LHCN-M2 (cell line): Measurements from ENCODE around the gene TMEM200C. TPM values are rescaled to one million over a fixed set of nuclear protein-coding genes. Genes with fewer than 3 reads are reported as not detected.
"Not testable (repeated sequence)": the region's sequence is repeated elsewhere in the genome, so short reads cannot be mapped to it uniquely, and the experiment has no call there.

Source experiments
- DNase-seq: peaks from one replicate; pipeline ENCODE4 v3.0.0-alpha.2; 2012; ENCODE audit warnings: low read depth
- total RNA-seq: library from RNA; depleted of rRNA; stranded (reverse); fragments of >200 nt; gene quantifications from 2 replicates; pipeline ENCODE4 v1.2.3, GENCODE V29; 2014

TMEM200C gene
- total RNA-seq, 1 experiment from 2014 or later, result not detected

DNA sequence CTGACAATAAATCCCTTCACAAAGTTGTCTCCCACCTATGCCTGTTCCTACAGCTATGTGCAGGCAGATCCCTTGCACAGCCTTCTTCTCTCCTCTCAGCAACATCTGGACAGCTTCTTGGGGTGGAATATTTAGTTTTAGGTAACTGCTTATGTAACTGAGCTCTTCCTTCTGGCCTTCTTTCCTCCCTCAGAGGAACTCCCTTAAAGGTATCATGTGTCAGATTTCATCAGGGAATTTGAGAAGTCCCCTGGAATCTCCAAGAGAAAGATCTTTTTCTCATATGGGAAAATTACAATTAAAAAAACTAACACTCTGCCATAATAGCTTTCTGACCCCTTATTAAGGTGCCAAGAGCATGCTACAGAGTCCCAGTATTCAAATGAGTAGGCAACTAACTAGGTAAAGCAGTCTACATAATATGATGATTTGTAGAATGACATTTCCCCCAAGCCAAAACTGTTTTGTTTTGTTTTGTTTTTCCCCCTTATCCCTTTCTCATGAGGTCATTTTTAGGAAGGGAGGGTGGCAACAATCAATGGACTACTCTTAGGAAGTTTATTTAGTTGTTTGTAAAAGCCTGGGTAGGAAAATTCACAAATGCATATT is 2.4 kb downstream of the TMEM200C start:
- DNase-seq, result no peak

DNA sequence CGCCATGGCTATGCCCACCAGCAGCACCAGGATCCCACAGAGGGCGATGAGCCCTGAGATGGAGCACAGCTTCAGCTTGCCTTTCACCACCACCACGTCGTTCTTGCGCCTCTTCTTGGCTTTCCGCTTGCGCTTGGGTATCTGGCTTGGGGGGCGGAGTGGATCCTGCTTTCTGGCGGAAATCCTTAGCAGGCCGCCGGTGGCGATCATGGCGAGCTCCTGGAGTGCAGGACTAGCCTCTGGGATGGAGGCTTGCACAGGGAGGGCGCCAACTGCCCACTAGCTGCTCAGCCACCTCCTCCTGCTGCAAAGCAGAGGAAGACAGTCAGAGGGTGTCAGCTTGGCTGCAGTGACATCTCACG is 3.5 kb downstream of the TMEM200C start:
- no peak for DNase-seq

DNA sequence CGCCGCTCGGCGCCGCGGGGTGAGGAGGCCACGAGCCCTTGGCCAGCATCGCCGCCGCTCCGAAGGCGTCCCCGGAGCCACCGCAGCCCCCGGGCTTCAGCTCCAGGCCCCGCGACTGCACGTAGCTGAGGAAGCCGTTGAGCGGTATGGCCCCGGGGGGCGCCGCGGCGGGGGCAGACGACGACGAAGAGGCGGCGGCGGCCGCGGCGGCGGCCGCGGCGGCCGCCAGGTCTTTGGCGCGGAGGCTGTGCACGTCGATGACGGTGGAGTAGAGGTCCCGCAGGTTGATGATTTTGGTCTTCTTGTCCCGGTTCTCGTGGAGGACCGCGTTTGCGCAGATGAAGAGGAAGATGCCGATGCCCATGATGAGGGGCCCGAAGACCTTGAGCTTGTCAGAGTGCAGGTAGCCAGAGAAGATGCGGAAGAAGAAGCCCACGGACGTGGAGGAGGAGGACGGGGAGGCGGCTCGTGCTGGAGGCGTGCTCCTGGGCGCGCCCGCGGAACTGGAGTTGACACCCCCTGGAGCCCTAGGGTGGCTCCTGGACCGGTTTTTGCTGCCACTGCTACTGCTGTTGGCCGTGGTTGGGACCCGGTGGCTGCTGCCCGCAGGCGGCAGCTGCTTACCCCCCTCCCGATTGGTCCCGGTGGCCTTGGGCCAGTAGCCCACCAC is 4.0 kb downstream of the TMEM200C start:
- no peak for DNase-seq

DNA sequence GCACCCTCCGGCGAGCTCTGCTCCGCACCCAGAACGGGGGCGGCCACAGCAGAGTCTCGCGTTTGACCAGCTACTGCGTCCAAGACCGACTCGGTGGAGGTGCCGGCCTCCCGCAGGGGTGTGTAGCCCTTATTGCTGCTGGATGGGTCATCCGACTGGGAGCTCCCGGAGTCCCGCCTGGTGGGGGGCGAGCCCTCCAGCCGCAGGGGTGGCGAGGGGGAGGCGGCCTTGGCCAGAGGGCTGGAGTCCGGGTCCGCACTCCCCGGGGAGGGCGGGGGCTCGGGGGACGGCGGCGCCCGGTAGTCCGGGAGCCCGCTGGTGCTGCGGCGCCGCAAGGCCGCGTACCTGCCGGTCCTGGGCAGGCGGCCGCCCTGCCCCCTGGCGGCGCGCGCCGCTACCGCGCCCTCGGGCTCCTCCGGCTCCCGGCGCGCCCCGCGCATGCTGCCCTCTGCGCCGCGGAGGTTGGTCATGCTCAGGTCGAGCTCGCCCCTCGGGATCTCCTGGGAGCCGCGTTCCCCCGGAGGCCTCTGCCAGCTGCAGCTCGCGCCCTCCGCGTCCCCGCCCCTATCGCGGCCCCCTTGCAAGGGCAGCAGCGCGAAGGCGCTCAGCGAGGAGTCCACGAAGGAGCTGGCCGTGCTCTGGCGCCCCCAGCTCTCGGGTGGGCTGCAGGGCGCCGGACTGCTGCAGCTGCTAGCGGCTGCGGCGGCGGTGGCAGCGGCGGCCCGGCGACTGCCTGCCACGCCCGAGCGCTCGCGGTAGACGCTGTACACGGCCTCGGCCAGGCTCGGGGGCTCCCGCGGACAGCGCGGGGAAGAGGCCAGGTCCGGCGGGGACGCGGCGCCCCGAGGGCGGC is 4.8 kb downstream of the TMEM200C start:
- no peak for DNase-seq

DNA sequence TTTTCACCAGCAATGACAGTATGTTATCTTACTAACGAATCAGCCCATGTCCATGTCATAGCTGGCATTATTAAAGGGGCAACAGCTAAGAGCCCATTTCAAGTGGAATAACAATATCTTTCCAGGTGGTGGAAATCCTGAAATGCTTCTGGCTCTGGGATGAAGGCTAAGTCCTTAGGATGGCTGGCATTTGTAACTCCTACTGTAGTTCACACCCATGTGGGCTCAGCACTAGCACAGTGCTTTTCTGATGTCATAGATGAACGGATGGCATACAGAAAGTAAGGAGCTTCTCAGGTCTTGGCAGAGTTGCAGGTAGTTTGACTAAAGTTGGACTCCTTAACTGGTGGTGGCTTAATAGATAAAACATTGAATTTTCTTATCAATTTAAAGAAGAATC is 10.0 kb downstream of the TMEM200C start:
- DNase-seq, result no peak

DNA sequence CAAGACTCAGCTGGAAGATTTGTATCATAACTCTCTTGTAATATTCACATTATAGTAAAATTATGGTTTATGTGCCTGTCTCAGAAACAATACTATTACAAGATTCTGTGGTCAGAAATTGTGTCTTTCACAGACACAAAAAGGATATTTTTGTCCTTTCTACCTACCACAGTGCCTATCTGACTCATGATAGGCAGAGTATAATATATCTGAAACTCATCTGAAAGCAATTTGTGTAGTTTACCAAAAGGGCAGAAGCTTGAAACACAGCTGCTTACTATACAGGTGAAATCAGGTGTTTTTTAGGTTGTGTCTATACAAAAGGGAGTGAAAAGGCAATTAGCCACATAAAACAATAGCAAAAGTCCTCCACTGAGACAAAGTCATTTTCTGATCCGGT is 10.9 kb downstream of the TMEM200C start:
- no peak for DNase-seq

DNA sequence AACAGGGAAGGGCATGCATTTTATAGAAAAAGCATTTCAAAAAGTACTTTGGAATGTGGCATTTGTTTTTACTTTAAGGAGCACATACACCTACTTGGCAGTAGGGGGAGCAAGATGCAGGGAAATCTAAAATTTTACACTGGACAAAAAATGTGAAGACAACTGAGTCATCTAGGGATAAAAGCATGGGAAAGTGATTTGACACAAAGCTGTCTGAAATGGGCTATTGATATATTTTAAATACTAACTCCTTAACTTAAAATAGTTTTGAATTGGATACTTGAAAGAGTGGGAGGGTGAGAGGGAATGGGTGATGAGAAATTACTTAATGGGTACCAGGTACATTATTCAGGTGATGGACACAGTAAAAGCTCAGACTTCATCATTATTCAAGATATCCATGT is 15.8 kb downstream of the TMEM200C start:
- DNase-seq, result peak; percentile 14

DNA sequence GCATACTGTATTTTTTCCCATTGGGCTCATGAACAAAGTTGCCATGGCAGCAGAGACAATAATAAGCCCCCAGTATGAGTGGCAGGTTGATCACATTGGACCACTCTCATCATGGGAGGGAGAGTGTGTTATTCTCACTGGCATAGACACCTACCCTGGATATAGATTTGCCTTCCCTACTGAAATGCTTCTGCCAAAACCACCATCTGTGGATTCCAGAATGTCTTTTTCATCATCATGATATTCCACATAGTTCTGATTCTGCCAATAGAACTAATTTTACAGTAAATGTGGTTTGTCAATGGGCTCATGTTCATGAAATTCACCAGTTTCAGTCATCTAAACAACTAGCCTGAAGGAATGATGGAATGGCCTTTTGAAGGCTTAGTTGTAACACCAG is 18.4 kb downstream of the TMEM200C start:
- no peak for DNase-seq

DNA sequence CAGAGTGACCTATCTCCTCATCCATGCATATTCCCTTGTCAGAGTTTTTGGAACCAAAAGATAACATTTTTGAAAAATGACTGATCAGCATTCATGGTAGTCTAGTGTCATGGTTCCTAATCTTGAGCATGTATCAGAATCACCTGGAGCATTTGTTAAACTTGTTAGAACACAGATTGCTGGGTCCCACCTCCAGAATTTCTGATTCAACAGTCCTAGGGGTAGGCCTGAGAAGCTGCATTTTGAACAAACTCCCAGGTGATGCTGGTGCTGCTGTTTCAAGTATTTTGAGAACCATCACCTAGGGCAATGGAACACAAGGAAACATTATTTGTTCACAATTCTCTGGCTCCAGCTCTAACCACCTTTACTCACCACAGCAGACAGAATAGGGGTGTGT is 21.0 kb downstream of the TMEM200C start:
- DNase-seq, result no peak

DNA sequence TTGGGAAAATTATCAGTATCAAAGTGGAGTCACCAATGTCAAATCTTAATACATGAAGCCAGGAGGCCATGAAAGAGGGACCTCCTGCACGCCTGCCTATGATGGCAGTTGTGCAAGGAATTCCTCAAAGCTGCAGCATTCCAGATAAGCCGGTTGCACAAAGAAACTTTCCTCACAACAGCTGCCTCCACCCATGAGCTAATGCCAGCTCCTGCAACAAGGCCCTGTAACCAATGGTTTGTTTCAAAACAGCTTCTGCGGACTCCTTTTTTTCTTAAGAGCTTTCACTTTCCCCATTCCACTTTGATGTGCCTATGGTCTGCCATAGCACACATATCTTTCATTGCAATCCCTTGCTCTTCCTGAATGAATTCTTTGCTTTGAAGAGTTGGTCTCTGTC is 22.4 kb downstream of the TMEM200C start:
- no peak for DNase-seq

DNA sequence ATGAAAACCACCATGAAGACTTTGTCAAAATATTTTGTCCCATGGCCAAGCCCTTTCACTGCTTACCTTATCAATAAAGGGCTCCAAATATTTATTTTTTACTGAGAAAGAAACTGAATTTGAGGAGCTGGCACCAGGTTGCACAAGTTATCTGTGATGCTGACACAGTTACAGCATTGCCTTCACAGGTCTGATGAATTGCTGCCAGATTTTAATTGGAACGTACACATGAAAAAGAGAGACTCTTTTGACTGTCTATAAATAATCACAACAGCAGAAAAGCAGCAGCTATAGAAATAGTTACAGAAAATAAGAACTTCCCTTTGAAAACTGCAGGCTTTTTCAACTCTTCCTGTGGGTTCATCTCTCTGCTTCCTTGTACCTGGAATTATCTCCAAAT is 23.9 kb downstream of the TMEM200C start:
- DNase-seq, result no peak

DNA sequence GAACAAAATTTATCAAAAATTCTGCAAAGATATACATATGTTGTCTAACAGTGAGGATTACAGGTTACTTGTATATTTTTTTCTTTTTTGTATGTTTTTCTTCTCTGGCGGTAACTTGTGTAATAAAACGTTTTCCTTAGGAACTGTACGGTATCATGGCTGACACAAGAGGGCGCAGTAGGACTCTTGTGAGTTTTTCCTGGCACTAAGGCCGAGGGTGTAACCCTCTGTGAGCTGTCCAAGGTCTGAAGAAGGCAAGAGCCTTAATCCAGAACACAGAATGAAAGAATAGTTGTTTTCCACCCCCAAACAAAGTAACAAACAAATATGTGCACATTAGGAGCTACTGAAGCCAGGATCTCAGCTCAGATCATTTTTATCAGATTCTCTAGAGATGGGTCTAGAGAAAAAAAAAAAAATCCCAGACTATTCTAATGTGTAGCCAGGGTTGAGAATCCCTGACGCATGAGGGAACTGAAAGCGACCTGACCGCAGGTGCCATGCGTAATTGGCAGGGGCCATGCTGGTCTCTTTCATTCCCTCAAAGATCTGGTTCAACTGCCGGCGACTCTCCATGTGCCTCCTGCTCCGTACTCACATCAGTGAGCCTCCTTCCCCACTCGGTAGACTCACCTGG is 27.0 kb downstream of the TMEM200C start:
- peak; percentile 17 for DNase-seq

DNA sequence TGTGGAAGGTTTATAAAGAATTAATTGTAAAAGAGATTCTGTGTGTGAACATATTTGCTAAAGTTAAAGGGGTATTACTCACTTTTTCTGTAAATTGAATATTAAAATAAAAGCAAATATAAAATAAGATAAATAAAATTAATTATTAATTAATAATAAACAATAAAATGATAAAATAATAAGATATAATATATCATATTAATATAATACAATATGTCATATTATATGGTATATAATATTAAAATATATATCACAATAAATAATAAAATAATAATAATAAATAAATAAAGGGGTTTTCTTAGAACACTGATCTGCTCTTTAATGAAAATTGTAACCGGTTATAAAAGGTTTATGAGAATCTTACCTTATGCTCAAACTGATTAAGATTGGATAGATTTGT is 29.8 kb downstream of the TMEM200C start:
- DNase-seq, result no peak

DNA sequence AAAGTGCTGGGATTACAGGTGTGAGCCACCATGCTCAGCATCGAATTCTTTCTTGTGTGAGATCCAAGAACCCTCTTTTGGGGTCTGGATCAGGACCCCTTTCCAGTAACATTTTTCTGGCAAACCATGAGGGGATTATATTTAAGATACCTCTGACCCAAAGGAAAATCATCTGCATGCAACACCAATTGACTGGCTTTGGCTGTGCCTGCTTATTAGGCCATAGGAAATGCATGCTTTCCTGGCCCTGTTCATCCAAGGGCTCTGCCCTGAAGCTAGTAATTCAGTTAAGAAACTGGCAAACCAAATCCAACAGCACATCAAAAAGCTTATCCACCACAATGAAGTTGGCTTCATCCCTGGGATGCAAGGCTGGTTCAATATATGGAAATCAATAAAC is 33.2 kb downstream of the TMEM200C start:
- DNase-seq, result not testable (repeated sequence)

DNA sequence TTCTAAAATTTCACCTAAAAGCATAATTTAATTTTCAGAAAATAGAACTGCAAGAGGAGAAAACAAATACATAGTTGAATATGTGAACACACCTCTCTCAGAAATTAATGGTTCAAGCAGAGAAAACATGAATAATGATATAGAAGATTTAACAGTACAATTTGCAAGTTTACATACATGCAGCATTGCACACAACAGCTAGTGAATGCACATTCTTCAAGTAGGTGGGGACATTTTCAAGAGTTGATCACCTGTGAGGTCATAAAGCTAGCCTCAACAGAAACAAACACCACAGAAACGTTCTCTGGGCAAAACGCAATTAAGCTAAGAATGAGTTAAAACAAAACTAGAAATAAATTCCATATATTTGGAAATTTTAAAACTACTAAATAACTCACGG is 38.1 kb downstream of the TMEM200C start:
- no peak for DNase-seq

DNA sequence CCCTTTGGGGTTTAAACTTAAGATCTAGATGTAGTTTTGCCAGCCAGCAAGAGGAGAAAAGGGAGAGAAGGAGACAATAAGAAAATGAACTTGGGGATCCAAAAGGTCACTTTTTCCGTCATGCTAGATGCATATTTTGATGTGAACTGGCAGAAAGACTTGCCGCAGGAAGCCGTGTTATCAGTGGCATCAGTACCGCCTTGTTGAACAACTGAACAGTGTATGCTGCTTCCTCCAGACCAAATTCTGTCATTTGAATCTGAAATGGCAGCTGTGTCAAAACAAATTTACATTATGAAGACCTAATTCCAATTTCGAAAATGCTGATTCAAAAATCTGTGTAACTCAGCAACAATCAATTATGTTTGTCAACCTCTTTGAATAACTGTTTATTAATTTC is 42.1 kb downstream of the TMEM200C start:
- no peak for DNase-seq

DNA sequence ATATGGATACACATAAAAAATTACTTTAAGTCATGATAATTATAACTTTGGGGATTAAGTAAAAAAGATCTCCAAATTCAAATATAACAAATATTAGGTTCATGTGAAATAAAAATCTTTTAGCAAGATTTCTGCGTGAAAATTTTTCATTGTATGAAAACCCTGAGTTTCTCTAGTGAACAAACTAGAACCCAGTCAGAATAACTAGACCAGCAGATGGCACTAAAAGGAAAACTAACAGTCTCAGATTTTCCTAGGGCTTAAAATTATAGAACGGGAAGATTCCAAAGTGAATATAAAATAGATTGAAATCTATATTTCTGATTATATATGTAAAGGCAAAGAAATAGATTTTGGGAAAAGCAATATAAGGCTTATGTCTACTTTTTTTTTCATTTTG is 43.3 kb downstream of the TMEM200C start:
- DNase-seq, result no peak

DNA sequence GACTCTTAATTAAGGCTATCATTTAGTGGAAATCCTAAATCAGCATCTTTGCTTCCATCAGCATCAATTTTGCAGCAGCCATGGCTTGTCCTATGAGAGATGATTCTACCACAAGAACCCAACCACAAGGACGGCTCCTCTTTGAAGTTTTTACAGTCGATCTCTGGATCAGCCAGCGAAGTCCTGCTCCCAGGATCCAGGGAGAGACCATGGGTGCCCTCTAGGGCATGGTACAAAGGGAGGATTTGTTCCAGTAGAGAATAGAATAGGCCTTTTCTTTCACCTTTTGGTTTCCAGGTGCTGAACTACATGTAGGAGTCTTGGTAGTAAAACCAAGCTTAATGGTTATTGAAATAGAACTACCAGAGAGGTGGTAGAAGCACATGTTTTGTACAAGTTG is 52.7 kb downstream of the TMEM200C start:
- DNase-seq, result no peak

DNA sequence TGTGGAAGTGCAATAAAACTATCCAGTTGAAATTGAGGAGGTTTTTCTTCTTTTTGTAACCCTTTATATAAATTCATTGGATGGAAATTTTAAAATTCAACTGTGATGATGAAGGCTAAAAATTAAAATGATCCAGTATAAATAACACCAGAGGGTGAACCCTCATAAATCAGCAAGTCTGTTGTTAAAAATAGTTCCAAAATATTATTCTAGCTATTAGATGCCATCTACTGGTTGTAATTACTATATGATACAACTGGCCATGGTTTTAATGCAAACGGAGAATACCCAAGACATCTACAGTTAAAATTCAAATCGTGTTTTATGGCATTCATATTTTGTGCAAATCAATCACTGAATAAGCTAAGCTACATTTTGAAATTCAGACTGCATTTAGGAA is 53.8 kb downstream of the TMEM200C start:
- no peak for DNase-seq

DNA sequence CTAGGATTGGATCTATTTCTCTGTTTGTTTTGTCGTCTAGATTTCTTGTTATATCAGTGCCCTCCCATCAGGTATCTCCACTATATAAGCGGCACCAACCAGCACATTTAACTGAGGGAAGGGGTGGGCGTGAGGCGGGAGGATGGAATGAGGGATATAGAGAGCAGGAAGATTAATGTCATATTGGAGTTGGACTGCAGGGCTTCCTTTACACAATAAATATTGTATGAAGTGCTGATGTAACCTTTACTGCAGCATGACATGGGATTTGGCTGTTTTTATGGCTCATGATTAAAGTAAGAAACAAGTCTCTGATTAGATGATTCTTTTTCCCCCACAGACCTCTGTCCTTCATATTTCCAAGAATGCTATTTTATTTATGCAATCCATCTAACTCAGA is 54.8 kb downstream of the TMEM200C start:
- no peak for DNase-seq

DNA sequence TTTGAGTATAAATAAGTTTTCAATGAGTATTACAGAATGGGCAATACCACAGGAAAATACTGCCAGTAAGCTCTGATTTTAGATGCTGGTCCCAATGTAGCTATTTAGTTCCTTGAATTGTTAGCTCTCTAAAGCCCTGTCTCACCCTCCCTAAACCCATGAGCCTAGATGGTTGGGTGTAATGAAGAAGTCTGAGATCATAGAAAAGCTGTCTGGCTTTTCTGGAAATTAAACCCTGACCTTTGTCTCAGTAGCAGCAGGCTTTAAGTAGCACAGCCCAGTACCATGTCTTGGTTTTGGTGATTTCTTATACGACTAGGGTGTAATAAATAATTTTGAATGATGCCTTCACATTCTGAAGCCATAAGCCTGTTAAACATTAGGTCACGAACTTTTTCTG is 55.3 kb downstream of the TMEM200C start:
- DNase-seq, result no peak

DNA sequence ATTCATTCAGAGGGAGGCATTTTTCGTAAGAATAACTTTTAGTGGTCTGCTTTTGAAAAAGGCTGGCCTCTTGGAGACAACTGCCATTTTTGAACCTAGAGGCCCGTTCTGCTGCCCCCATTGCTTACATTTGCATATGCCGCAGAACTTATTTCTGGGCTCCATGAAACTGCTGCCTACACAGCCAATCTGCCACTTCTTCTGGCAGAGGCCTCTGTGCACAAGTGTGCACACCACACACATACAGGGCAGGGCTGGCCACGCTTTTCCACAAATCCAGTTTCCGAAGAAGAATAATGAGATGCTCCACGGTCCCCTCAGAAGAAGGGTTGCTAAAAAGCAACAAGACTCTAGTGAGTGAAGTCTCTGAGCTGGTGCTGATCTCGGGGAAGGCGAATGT is 56.2 kb downstream of the TMEM200C start:
- no peak for DNase-seq
